Ovary (tissue), 3 donors: ENCODE data around the gene CCT4.

Source experiments
- EP300 ChIP-seq: sonication (generic); formaldehyde crosslinking; IDR thresholded peaks from one replicate; pipeline ENCODE4 v1.6.1; 2017; ENCODE audit warnings: antibody characterized with exemption
- POLR2A ChIP-seq: fragments of 450-650 bp; IDR thresholded peaks from one replicate; pipeline ENCODE4 v1.6.1; 2017; ENCODE audit warnings: antibody characterized with exemption, mild to moderate bottlenecking, moderate library complexity
- TF ChIP-seq, protein P1 (sequence below), 3 donors: fragments of 450-650 bp in 2 of 3; fragments of 200-600 bp in 1 of 3; IDR thresholded peaks; one replicate each; pipeline versions ENCODE4 v1.5.1 to v1.8.0; 2016 to 2022; ENCODE audit warnings: antibody characterized with exemption in 3 of 3, mild to moderate bottlenecking in 1 of 3
- donor health status: DM: no; HTN: no; CAD: no.

DNA sequence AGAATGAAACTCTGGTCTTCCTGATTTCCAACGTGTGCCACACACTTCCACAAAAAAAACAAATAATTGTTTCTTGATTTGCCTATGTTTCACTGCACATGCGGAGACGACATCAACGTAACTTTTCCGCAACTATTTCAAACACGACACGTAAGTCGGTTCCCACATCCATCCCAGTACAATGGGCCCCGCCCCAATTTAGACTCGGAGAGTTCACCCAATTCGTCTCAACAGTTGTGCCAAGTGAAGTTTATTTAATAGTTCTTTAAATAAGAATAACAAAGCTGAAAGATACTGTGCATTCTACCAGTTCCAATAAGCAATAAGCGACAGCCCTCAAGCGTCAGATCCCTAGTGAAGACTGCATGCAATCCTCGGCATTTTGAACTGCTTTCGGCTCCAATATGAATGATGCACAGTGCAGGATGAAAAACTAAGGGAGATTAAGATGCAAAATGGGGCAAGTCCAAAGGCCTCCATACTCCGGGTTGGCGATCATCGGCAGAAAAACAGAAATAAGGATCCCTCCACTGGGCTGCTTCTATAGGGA, 664 bp downstream of the CCT4 start:
- TF ChIP-seq EP300 (no peak), POLR2A (no peak)
- TF ChIP-seq, protein P1, sequence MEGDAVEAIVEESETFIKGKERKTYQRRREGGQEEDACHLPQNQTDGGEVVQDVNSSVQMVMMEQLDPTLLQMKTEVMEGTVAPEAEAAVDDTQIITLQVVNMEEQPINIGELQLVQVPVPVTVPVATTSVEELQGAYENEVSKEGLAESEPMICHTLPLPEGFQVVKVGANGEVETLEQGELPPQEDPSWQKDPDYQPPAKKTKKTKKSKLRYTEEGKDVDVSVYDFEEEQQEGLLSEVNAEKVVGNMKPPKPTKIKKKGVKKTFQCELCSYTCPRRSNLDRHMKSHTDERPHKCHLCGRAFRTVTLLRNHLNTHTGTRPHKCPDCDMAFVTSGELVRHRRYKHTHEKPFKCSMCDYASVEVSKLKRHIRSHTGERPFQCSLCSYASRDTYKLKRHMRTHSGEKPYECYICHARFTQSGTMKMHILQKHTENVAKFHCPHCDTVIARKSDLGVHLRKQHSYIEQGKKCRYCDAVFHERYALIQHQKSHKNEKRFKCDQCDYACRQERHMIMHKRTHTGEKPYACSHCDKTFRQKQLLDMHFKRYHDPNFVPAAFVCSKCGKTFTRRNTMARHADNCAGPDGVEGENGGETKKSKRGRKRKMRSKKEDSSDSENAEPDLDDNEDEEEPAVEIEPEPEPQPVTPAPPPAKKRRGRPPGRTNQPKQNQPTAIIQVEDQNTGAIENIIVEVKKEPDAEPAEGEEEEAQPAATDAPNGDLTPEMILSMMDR (IDR thresholded peaks at IDR 0.05): no peak
